GM19455 (cell line): ENCODE measurements around the gene APAF1.
A peak's percentile ranks its signal among the peaks of the same experiment; 100 is the strongest.
"Not testable (repeated sequence)": the region's sequence is repeated elsewhere in the genome, so short reads cannot be mapped to it uniquely, and the experiment has no call there.

Experiments
- ATAC-seq: cut with Tn5 transposase; IDR thresholded peaks from one replicate; pipeline ENCODE4 v1.9.1; 2021; ENCODE audit not compliant: unreplicated experiment

The APAF1 gene

GRCh38 chr12:98754095-98754494 is 109.0 kb downstream of the APAF1 start:
- ATAC-seq = peak; percentile 98

DNA sequence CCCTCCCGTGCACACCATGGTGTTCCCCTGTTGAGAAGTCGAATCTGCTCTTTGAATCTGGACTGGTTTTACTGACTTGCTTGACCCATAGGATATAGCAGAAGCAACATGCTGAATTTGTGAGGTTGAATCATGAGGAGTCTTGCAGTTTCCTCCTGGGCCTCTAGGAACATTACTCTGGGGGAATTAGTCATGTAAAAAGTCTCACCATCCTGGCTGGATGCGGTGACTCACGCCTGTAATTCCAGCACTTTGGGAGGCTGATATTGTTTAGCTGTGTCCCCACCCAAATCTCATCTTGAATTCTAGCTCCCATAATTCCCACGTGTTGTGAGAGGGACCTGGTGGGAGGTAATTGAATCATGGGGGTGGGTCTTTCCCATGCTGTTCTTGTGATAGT is 110.8 kb downstream of the APAF1 start:
- ATAC-seq = not testable (repeated sequence)

DNA sequence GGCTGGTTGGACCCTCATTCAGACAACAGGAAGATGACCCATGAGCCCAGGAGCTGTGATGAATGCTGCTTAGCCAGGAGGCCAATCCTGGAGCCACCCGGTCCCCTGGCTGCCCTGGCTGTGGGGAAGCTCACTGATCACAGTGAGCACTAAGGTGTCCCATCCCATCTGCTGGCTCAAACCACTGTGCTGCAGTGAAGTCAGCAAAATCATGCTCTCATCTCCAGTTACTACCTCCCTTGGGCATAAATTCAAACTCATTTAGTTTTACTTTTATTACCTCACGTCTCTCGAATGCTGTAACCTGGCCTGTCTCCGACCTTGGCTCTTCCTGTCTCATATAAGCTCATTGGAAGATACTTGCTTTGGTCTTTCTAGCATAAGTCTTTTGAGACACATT is 112.4 kb downstream of the APAF1 start:
- no peak for ATAC-seq

GRCh38 chr12:98758331-98758730 is 113.2 kb downstream of the APAF1 start:
- ATAC-seq = no peak

DNA sequence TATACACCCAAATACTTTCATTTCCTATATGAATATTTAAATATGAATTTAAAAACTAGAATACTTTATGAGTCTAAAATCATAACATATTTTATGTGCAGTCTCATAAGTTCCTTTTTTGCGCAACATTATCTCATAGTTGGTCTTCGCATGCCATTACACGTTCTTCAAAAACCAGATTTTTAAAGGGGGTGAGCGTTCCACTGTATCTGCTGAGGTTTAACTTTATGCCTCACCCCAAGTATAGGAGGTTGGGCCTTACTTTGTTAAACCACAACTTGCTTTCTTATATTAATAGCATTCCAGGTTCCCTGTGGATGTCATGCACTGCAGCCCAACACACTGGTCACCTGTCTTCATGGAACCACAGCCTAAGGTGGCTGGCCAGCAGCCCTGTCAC is 118.6 kb downstream of the APAF1 start:
- ATAC-seq = no peak

GRCh38 chr12:98767248-98767647 is 122.2 kb downstream of the APAF1 start:
- no peak for ATAC-seq

DNA sequence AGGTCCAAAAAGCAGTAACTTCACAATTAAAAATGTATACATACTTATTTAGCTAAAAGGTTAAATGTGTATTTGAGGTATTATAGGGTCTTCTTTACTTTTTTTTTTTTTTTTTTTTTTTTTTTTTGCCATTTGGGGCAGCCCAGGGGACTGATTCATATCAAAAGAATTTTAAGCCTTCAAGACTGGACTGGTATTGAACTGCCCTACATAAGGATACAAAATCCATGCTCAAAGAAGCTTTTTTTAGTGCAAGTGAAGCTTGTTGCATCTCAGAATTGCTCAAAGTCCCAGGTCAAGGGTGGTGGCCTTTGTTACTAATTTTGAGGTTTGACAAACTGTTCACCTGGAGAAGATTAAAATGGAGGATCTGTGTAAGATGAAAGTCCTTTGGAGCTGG is 124.0 kb downstream of the APAF1 start:
- no peak for ATAC-seq

- no peak for ATAC-seq
Observed at GRCh38 chr12:98770230-98770629, 125.1 kb downstream of the APAF1 start.

DNA sequence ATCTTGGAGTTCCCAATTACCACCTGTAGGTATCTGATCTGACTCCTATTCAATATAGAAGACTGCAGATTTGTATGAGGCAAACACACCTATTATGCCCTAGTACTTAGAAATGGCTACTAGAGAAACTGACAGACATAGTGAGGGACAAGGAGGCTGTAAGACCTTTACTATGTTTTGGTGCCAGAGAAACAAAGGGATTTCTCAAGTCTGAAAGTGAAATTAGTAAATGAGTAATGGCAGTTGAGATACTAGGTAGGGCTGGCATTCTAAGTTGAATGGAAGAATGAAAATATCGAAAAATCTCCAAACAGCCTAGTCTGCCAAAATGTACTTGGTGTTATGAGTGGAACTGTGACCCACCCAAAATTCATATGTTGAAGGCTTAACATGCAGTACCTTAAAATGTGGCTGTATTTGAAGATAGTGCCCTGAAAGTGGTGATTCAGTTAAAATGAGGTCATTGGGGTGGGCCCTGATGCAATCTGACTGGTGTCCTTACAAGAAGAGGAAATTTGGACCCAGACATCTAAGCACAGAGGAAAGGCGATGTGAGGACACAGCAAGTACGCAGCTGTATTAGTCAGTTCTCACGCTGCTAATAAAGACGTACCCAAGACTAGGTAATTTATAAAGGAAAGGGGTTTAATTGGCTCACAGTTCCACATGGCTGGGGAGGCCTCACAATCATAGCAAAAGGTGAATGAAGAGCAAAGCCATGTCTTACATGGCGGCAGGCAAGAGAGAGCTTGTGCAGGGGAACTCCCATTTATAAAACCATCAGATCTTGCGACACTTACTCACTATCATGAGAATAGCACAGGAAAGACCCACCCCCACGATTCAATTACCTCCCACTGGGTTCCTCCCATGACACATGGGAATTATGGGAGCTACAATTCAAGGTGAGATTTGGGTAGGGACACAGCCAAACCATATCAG is 127.0 kb downstream of the APAF1 start:
- ATAC-seq = no peak

- ATAC-seq = no peak
Observed at GRCh38 chr12:98772818-98773217, 127.7 kb downstream of the APAF1 start.

DNA sequence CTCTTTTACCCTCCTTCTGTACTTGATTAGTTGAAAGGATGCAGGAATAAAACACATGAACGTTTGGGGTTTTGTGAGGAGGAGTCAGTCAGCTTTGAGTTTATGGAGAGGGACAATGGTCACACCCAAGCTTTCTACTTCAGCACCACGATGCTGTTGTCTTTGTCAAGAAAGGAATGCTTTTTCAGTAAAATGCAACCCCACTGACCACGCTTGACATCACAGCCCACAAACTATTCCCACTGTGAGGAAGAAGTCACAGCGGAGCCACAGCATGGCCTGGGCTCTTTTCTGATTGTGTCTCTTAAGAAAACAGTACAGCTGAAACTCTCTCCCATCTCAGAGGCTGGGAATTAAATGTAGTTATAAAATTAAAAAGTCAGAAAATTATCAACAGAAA is 135.2 kb downstream of the APAF1 start:
- no peak for ATAC-seq

DNA sequence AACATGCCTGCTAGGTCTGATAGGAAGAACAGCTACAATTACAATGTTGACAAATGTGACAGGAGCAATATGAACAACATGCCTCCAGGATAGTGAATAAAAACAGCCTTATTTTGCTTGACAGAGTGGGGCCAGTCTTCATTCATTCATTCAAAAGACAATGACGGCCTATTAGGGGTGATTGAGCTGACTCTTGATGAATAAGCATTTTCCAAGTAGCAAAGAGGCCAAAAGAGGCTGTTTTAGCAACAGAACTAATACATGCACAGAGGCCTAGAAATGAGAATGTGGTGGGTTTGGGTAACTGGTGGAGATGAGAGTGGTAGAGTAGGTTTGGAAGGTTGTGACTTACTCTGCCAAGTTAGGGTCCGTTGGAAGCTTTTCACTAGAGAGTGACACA is 138.3 kb downstream of the APAF1 start:
- no peak for ATAC-seq
